SK-N-SH (cell line): ENCODE data around the gene FOXA3.

Source experiments
- CTCF ChIP-seq: fragments of 200-600 bp; sonication (generic); IDR thresholded peaks from 2 replicates; pipeline ENCODE4 v1.6.1; 2017; ENCODE audit warnings: antibody characterized with exemption, mild to moderate bottlenecking, moderate library complexity
- EP300 ChIP-seq, 2 experiments: IDR thresholded peaks; 2 replicates each; pipeline versions ENCODE4 v1.4.0 to v1.6.1; 2012; ENCODE audit warnings: borderline replicate concordance in 1 of 2, low read depth in 1 of 2, low read length in 1 of 2
- EZH2phosphoT487 ChIP-seq: fragments of 200-600 bp; sonication (generic); IDR thresholded peaks from 2 replicates; pipeline ENCODE4 v1.6.1; 2017; ENCODE audit warnings: low read depth, mixed run types, mild to moderate bottlenecking, antibody characterized with exemption, moderate library complexity, borderline replicate concordance
- FOXM1 ChIP-seq: IDR thresholded peaks from 2 replicates; pipeline ENCODE4 v1.4.0; 2012; ENCODE audit warnings: low read depth, mild to moderate bottlenecking
- MEF2A ChIP-seq: IDR thresholded peaks from 2 replicates; pipeline ENCODE4 v1.4.0; 2012; ENCODE audit warnings: low read depth, borderline replicate concordance
- NRF1 ChIP-seq: IDR thresholded peaks from 2 replicates; pipeline ENCODE4 v1.6.1; 2012; ENCODE audit warnings: low read depth, mild to moderate bottlenecking, low read length
- POLR2AphosphoS5 ChIP-seq: IDR thresholded peaks from 2 replicates; pipeline ENCODE4 v1.6.1; 2012; ENCODE audit warnings: low read depth, low read length
- RCOR1 ChIP-seq: fragments of 150-350 bp; IDR thresholded peaks from 2 replicates; pipeline ENCODE4 v1.6.1; 2017; ENCODE audit warnings: antibody characterized with exemption, low read length
- RXRA ChIP-seq: IDR thresholded peaks from 2 replicates; pipeline ENCODE4 v1.4.0; 2012; ENCODE audit warnings: low read depth, mild to moderate bottlenecking, borderline replicate concordance
- YY1 ChIP-seq: IDR thresholded peaks from 2 replicates; pipeline ENCODE4 v1.4.0; 2012; ENCODE audit warnings: low read depth, mild to moderate bottlenecking
- TF ChIP-seq, protein P1 (sequence below): fragments of 150-350 bp; IDR thresholded peaks from 2 replicates; pipeline ENCODE4 v1.6.1; 2016; ENCODE audit warnings: mild to moderate bottlenecking, low read depth, low read length
- TF ChIP-seq, protein P2 (sequence below): IDR thresholded peaks from 2 replicates; pipeline ENCODE4 v1.6.1; 2012; ENCODE audit warnings: mild to moderate bottlenecking, low read depth, low read length, moderate library complexity
- TF ChIP-seq, protein P3 (sequence below): IDR thresholded peaks from 2 replicates; pipeline ENCODE4; 2012

DNA sequence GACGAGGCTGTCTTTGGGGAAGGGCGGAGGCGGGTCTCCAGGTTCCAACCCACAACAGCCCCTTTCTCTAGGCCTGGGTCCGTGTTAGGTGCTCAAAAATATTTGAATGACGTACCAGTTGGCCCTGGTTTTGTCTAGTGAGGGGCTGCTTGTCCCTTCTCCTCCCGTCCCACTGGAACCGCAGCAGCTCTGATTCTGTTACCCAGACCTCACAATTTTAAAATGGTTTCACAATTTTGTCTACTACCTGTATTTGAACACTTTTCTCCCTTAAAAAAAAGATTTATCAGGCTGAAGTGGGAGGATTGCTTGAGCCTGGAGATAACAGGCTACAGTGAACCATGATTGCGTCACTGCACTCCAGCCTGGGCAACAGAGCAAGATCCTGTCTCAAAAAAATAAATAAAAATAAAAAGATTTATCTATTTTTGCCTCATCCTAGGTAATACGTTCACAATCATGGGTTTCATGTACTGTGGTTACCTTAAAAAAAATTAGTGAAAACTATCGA lies 23.1 kb downstream of the FOXA3 start:
- TF ChIP-seq, protein P1, sequence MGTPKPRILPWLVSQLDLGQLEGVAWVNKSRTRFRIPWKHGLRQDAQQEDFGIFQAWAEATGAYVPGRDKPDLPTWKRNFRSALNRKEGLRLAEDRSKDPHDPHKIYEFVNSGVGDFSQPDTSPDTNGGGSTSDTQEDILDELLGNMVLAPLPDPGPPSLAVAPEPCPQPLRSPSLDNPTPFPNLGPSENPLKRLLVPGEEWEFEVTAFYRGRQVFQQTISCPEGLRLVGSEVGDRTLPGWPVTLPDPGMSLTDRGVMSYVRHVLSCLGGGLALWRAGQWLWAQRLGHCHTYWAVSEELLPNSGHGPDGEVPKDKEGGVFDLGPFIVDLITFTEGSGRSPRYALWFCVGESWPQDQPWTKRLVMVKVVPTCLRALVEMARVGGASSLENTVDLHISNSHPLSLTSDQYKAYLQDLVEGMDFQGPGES = no peak
- no peak for TF ChIP-seq EZH2phosphoT487
- no peak for TF ChIP-seq MEF2A
- no peak for TF ChIP-seq CTCF
- TF ChIP-seq, protein P2, sequence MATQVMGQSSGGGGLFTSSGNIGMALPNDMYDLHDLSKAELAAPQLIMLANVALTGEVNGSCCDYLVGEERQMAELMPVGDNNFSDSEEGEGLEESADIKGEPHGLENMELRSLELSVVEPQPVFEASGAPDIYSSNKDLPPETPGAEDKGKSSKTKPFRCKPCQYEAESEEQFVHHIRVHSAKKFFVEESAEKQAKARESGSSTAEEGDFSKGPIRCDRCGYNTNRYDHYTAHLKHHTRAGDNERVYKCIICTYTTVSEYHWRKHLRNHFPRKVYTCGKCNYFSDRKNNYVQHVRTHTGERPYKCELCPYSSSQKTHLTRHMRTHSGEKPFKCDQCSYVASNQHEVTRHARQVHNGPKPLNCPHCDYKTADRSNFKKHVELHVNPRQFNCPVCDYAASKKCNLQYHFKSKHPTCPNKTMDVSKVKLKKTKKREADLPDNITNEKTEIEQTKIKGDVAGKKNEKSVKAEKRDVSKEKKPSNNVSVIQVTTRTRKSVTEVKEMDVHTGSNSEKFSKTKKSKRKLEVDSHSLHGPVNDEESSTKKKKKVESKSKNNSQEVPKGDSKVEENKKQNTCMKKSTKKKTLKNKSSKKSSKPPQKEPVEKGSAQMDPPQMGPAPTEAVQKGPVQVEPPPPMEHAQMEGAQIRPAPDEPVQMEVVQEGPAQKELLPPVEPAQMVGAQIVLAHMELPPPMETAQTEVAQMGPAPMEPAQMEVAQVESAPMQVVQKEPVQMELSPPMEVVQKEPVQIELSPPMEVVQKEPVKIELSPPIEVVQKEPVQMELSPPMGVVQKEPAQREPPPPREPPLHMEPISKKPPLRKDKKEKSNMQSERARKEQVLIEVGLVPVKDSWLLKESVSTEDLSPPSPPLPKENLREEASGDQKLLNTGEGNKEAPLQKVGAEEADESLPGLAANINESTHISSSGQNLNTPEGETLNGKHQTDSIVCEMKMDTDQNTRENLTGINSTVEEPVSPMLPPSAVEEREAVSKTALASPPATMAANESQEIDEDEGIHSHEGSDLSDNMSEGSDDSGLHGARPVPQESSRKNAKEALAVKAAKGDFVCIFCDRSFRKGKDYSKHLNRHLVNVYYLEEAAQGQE = no peak
- no peak for TF ChIP-seq POLR2AphosphoS5
- TF ChIP-seq EP300 (IDR thresholded peaks at IDR 0.05; ENCODE audit: borderline replicate concordance in 1 of 2, low read depth in 1 of 2, low read length in 1 of 2) = no peak
- no peak for TF ChIP-seq RCOR1
- no peak for TF ChIP-seq FOXM1
- TF ChIP-seq, protein P3, sequence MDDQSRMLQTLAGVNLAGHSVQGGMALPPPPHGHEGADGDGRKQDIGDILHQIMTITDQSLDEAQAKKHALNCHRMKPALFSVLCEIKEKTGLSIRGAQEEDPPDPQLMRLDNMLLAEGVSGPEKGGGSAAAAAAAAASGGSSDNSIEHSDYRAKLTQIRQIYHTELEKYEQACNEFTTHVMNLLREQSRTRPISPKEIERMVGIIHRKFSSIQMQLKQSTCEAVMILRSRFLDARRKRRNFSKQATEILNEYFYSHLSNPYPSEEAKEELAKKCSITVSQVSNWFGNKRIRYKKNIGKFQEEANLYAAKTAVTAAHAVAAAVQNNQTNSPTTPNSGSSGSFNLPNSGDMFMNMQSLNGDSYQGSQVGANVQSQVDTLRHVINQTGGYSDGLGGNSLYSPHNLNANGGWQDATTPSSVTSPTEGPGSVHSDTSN = no peak
- no peak for TF ChIP-seq NRF1
- TF ChIP-seq RXRA = no peak
- no peak for TF ChIP-seq YY1
